22Rv1 (cell line): ENCODE results near the gene DNAJC16.

Source experiments
- ZFX ChIP-seq: fragments of 450-650 bp; IDR thresholded peaks from 2 replicates; pipeline ENCODE4 v1.6.1; 2017; ENCODE audit warnings: antibody characterized with exemption, borderline replicate concordance
- TF ChIP-seq, protein P1 (sequence below): fragments of 450-650 bp; IDR thresholded peaks from 2 replicates; pipeline ENCODE4 v1.5.1; 2017; ENCODE audit warnings: mild to moderate bottlenecking

DNA sequence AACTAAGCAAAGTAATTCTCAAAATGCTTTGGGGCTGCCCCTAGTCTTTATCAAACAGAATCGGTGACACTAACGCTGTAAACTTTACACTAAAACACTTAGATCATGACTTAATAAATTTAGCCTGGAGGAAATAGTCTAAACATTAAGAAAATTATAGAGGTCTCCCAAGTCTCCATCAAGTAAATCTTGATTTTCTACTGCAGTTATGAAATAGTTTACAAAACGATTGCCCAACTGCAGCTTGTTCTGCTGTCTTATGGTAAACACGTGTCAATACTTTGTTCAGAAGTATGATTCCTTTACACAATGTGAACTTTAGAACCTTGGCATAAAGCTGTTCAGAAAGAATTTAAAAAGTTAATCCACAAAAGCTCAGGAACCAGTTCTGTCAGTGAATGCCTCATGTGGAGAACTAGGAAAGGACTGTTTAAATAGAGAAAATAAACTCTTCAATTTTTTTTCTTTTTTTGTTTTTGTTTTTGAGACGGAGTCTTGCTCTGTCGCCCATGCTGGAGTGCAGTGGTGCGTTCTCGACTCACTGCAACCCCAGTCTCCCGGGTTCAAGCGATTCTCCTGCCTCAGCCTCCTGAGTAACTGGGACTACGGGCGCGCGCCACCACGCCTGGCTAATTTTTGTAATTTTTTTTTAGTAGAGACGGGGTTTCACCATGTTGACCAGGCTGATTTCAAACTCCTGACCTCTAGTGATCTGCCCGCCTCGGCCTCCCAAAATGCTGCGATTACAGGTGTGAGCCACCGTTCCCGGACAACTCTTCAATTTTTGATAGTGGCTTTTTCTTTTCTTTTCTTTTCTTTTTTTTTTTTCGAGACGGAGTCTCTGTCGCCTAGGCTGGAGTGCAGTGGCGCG is 92.2 kb downstream of the DNAJC16 start:
- TF ChIP-seq, protein P1, sequence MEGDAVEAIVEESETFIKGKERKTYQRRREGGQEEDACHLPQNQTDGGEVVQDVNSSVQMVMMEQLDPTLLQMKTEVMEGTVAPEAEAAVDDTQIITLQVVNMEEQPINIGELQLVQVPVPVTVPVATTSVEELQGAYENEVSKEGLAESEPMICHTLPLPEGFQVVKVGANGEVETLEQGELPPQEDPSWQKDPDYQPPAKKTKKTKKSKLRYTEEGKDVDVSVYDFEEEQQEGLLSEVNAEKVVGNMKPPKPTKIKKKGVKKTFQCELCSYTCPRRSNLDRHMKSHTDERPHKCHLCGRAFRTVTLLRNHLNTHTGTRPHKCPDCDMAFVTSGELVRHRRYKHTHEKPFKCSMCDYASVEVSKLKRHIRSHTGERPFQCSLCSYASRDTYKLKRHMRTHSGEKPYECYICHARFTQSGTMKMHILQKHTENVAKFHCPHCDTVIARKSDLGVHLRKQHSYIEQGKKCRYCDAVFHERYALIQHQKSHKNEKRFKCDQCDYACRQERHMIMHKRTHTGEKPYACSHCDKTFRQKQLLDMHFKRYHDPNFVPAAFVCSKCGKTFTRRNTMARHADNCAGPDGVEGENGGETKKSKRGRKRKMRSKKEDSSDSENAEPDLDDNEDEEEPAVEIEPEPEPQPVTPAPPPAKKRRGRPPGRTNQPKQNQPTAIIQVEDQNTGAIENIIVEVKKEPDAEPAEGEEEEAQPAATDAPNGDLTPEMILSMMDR, result no peak
- no peak for TF ChIP-seq ZFX
